HEK293 (cell line): ENCODE measurements around the gene PIPOX.

ENCODE experiments used
- ATF2 ChIP-seq: fragments of 450-650 bp; formaldehyde crosslinking; IDR thresholded peaks from 2 replicates; pipeline ENCODE4 v1.5.1; 2016; ENCODE audit warnings: missing biosample characterization, missing genetic modification characterization, low read depth
- SP2 ChIP-seq: fragments of 450-650 bp; formaldehyde crosslinking; IDR thresholded peaks from 2 replicates; pipeline ENCODE4 v1.5.1; 2016; ENCODE audit warnings: missing biosample characterization, missing genetic modification characterization
- ZNF19 ChIP-seq: fragments of 450-650 bp; formaldehyde crosslinking; IDR thresholded peaks from 2 replicates; pipeline ENCODE4; 2016; ENCODE audit warnings: missing biosample characterization, missing genetic modification characterization, low read depth
- ZNF302 ChIP-seq: fragments of 450-650 bp; formaldehyde crosslinking; IDR thresholded peaks from 2 replicates; pipeline ENCODE4 v1.5.1; 2016; ENCODE audit warnings: missing biosample characterization, missing genetic modification characterization, low read depth
- ZNF335 ChIP-seq: fragments of 450-650 bp; formaldehyde crosslinking; conservative IDR thresholded peaks from 2 replicates; pipeline ENCODE4 v1.5.1; 2016; ENCODE audit warnings: missing biosample characterization, missing genetic modification characterization
- ZNF558 ChIP-seq: fragments of 450-650 bp; formaldehyde crosslinking; IDR thresholded peaks from 2 replicates; pipeline ENCODE4 v1.5.1; 2016; ENCODE audit warnings: missing biosample characterization, missing genetic modification characterization
- ZNF776 ChIP-seq: fragments of 450-650 bp; formaldehyde crosslinking; IDR thresholded peaks from 2 replicates; pipeline ENCODE4 v1.5.0; 2017; ENCODE audit warnings: missing biosample characterization, missing genetic modification characterization, borderline replicate concordance
- TF ChIP-seq, protein P1 (sequence below): fragments of 450-650 bp; formaldehyde crosslinking; IDR thresholded peaks from 2 replicates; pipeline ENCODE4 v1.5.1; 2017; ENCODE audit warnings: missing biosample characterization, missing genetic modification characterization
- TF ChIP-seq, protein P2 (sequence below): fragments of 450-650 bp; formaldehyde crosslinking; IDR thresholded peaks from 2 replicates; pipeline ENCODE4 v1.5.1; 2016; ENCODE audit warnings: missing biosample characterization, missing genetic modification characterization
- TF ChIP-seq, protein P3 (sequence below): fragments of 450-650 bp; formaldehyde crosslinking; IDR thresholded peaks from 2 replicates; pipeline ENCODE4 v1.5.1; 2016; ENCODE audit warnings: missing biosample characterization, missing genetic modification characterization

GRCh38 chr17:29086628-29087332, 43.8 kb downstream of the PIPOX start:
- TF ChIP-seq ZNF558 (tag by site-specific recombination) (no peak), ZNF302 (tag by site-specific recombination) (no peak), ZNF335 (tag by site-specific recombination) (no peak), ZNF19 (tag by site-specific recombination) (no peak), ZNF776 (tag by site-specific recombination) (no peak), SP2 (tag by site-specific recombination) (no peak), ATF2 (tag by site-specific recombination) (no peak)
- TF ChIP-seq, protein P1, sequence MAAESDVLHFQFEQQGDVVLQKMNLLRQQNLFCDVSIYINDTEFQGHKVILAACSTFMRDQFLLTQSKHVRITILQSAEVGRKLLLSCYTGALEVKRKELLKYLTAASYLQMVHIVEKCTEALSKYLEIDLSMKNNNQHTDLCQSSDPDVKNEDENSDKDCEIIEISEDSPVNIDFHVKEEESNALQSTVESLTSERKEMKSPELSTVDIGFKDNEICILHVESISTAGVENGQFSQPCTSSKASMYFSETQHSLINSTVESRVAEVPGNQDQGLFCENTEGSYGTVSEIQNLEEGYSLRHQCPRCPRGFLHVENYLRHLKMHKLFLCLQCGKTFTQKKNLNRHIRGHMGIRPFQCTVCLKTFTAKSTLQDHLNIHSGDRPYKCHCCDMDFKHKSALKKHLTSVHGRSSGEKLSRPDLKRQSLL (tag by site-specific recombination), result no peak
- TF ChIP-seq, protein P2, sequence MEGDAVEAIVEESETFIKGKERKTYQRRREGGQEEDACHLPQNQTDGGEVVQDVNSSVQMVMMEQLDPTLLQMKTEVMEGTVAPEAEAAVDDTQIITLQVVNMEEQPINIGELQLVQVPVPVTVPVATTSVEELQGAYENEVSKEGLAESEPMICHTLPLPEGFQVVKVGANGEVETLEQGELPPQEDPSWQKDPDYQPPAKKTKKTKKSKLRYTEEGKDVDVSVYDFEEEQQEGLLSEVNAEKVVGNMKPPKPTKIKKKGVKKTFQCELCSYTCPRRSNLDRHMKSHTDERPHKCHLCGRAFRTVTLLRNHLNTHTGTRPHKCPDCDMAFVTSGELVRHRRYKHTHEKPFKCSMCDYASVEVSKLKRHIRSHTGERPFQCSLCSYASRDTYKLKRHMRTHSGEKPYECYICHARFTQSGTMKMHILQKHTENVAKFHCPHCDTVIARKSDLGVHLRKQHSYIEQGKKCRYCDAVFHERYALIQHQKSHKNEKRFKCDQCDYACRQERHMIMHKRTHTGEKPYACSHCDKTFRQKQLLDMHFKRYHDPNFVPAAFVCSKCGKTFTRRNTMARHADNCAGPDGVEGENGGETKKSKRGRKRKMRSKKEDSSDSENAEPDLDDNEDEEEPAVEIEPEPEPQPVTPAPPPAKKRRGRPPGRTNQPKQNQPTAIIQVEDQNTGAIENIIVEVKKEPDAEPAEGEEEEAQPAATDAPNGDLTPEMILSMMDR, result no peak
- TF ChIP-seq, protein P3, sequence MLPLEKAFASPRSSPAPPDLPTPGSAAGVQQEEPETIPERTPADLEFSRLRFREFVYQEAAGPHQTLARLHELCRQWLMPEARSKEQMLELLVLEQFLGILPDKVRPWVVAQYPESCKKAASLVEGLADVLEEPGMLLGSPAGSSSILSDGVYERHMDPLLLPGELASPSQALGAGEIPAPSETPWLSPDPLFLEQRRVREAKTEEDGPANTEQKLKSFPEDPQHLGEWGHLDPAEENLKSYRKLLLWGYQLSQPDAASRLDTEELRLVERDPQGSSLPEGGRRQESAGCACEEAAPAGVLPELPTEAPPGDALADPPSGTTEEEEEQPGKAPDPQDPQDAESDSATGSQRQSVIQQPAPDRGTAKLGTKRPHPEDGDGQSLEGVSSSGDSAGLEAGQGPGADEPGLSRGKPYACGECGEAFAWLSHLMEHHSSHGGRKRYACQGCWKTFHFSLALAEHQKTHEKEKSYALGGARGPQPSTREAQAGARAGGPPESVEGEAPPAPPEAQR (tag by site-specific recombination), result no peak
